GM10847 (cell line): ENCODE data around the gene SHISA2.

Source experiments
- POLR2A ChIP-seq: IDR thresholded peaks from 2 replicates; pipeline ENCODE4 v1.6.1; 2011; ENCODE audit not compliant: insufficient read length; ENCODE audit errors: extremely low read depth

The SHISA2 gene

DNA sequence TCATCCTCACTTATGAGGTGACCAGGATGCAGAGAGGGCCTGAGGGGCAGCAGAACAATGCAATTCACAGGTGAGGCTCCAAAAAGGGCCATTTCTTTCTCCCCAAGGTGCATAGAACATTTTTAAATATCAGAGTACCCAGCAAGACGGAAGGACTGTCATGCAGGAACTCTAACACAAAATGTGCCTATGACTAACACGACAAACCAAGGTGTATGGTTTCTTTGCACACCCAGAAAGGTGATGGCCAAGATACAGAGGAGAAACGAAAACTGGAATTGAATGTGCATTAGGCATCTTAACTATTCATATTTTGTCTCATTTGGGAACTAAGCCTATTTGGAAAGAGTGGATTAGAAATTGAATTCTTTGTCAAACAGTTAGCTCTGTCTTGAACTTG lies 29.9 kb downstream of the SHISA2 start:
- TF ChIP-seq POLR2A, result no peak

DNA sequence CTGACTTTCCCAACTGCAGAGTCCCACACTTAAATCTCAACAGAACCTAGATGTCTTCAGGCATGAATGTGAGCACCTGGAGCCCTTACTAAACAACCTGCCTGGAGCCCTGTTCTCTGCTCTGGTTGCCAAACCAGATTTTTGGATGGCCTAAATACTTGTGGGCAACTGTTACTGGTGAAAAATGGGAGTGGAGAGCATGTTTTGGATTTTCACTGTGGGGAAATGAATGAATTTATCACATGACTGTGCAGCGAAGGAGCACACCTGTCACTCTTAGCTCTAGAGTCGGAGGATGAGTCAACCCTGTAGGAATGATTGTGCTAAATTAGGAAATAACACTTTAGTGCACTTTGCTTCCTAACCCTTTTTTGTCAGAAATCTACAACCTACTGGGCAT lies 30.3 kb downstream of the SHISA2 start:
- no peak for TF ChIP-seq POLR2A

DNA sequence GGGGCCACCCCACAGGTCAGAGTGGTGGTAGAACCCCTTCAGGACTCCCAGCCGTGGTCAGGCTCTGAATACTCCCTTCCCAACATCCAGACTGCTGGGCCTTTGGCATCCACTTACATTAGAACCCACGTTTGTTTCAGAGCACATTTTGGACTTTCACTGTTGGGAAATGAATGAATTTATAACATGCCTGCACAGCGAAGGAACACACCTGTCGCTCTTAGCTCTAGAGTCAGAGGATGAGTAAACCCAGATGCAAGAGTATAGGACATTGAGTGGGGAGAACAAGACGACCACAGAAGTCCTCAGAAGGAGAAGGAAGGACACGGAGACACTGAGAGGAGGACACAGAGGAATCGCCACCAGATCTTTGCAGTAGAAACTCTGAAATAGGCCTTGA lies 30.9 kb downstream of the SHISA2 start:
- TF ChIP-seq POLR2A, result no peak

DNA sequence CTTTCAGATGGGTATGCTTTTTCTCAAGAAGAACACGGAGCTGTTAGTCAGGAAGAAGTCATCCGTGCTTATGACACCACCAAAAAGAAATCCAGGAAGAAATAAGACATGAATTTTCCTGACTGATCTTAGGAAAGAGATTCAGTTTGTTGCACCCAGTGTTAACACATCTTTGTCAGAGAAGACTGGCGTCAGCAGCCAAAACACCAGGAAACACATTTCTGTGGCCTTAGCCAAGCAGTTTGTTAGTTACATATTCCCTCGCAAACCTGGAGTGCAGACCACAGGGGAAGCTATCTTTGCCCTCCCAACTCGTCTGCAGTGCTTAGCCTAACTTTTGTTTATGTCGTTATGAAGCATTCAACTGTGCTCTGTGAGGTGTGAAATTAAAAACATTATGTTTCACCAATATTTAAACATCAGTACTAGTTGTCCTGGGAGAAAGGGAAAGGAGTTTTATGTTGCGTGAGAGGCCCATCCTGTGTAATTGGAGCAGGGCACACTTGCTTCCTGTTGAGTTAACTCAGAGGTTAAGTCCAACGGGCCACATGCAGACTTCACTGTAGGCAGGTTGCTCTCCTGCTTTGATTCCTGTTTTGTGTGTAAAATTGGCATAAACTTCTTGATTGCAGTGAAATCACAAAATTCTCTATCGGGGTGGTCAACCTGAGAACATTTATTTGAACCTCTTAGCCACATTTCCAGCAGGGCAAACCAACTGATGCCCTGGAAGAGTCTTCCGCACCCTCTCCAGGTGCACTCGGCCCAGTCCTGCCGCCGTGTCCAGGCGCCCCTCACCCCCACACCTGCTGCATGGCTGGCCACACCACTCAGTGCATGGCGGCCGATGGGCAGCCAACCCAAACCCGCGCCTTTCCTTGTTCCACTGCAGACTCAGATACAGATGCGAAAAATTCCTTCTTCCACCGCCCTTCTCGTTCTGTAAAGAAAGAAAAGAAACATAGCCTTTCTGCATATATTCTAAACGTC lies 31.6 kb downstream of the SHISA2 start:
- TF ChIP-seq POLR2A, result no peak

DNA sequence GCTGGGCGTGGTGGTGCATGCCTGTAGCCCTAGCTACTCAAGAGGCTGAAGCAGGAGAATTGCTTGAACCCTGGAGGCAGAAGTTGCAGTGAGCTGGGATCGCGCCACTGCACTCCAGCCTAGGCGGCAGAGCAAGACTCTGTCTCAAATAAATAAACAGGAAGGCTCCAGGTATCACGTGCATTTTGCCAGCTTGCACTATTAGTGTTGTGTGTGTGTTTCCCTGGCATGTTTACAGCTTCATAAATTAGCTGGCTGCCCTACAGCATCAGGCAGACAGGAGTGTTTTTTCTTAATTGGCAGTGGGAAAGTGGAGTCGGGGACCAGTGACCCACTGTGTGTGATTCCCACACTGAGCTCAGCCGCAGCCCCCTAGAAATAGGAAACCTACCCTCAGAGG lies 32.6 kb downstream of the SHISA2 start:
- no peak for TF ChIP-seq POLR2A

DNA sequence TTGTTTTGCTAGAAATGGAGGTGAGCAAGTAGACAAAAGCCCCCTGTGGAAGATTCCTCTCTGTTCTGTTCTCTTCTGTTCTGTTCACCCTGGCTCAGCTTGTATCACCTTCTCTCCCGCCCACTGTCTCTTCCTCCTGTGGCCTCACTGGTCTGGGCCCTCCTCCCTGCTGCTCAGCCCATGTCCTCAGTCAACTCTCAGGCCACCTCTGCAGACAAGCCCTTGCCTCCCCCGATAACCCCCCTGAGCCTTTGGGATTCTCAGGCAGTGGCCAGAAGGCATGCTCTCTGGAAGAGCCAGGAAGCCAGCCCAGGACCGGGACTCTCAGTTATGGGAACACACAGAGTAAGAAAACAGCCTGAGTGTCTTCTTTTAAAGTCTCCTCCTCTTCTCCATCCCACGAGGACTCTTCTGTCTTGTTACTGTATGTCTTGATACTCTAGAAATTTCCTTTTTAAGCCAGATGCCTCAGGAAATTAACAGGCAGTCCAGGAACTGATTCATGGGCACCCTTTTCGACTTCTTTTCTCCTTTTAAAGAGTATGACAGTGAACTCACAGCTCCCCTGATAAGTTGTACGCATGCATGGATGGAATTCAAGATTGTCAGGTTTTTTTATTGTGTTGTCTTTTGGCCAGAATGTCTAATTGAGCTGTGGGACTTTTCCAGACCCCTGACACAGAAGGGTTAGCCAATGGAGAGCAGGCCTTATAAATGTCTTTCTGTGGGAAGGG lies 33.7 kb downstream of the SHISA2 start:
- no peak for TF ChIP-seq POLR2A

DNA sequence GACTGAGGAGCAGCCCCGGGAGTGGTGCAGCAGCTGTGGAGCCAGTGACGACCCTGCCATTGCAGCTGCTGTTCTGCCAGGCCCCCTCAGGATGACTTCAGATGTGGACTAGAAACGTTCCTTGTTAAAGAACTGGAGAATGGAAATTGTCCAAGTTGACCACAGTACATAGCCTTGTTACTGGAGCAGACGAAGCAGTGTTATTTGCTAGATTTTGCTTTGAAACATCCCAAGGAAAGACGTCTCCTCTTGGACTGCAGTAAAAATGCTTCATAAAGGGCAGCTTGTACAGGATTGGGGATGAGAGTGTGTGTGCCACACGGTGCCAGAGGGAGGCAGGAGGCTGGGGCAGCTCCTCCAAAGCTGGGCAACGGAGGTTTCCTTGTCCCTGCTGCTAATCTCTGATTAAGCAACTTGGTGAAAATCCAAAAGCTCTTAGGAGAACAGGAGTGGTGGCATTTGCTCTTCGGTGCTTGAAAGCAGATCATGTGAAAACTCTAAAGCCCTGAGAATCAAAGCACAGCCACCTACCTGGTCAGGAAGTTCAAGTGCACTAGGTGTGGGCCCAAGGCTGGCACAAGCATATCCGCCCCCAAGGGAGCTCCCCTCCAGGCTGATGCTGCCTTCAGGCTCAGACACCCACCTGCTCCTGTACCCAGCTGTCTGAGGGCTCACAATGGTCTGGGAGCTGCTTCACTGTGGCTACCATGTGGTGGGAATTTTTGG lies 34.5 kb downstream of the SHISA2 start:
- no peak for TF ChIP-seq POLR2A

DNA sequence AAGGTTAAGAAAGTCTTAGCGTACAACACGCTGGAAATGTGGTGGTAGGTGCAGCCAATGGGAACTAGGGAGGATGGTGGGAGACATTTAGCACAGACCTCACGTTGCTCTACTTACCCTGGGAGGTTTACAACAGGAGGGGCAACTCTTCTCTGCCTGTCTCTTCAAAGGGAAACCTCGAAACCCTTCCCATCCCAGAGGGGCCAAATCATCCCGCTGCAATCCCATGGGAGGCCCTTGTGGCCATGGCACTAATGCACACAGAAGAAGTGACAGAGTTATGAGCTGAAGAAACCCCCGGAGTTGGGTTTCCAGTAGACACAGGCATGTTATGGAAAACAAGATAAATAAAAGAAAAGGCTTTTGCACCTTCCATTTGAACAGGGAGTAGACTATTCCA lies 35.6 kb downstream of the SHISA2 start:
- TF ChIP-seq POLR2A, result no peak

DNA sequence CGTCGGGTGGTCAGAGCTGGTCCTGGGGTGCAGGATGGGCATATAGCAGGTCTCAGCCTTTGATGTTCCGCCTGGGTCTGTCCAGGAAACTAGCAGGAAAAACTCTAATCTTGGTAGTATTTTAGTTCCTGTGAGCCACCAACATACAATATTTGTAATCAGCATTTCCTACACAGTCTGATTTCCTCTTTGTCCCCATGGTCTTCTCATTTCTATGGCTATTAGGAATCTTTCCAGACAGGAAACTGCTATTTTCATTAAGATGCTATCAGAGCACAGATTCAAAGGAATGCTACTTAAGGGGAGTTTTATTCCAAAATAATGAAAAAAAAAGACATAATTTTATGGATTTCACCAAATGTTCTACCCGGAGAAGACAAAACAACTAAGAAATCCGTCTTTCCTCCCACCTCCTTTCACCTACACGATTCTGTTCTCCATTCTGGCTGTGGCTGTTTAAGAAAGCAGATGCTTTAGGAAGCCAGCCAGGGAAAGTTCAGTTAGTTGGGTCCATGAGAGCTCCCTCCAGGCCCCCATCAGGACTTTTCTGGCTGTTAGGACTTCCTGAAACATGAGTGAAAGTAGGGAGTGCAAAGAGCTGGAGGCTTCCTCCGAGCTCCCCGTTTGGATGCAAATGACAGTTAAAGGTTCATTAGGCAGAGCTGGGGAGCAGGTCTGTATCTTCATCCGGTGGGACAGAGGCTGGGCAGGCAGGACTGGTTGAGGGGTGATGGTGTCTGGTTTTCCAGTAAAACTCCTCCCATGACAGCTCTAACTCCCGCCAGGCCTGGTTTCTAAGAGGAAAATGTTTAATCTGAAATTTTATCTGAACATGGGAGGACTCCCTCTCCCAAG lies 36.3 kb downstream of the SHISA2 start:
- TF ChIP-seq POLR2A, result no peak

DNA sequence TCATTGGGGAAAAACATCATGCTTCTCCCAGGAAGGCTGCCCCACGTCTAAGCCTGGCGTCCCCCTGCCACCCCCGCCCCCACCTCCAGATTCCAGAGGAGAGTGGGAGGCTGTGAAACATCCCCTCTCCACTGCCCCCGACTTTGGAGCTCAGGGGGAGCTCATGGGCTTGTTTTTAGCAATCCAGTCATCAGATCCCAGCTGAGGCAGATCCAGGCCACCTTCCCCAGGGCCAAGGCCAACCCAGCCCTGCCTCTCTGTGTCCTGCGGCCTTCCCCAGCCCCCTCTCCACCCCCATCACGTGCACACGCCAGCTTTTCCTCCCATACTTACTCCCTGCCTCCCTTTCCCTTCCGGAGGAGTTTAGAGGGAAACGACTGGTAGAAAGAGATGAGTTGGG lies 38.8 kb downstream of the SHISA2 start:
- TF ChIP-seq POLR2A, result no peak

DNA sequence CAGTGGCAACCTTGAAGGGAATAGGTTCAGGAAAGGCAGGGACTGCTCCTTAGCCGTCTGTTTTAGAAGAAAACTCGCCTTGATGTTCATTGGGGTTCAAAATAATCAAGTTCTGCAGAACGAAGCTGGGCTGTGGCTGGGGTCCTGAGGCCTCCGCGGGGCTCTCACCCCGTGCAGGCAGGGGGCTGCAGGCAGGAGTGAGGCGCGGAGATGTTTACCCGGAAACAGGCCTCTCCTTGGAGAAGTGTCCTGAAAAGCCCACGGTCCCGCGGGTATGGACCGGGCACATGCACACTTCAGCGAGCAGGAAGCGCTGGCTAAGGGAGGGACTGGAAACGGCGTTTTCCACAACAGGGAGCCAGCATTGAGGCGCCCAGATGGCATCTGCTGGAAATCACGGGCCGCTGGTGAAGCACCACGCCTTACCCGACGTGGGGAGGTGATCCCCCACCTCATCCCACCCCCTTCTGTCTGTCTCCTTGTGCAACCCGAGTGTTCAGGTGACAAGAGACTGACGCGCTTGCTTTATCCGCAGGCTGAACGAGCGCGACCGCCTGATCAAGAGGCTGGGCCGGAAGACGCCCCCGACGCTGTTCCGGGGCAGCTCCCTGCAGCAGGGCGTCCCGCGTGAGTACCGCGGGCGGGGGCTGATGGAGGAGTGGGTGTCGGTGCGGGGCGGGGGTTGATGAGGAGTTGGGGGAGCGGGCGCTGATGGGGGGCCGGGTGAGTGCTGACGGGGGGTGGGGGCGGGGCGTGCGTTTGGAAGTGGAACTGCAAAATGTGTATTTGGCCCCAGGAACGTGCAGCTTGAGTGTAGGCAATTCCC lies 39.6 kb downstream of the SHISA2 start:
- TF ChIP-seq POLR2A, result no peak

DNA sequence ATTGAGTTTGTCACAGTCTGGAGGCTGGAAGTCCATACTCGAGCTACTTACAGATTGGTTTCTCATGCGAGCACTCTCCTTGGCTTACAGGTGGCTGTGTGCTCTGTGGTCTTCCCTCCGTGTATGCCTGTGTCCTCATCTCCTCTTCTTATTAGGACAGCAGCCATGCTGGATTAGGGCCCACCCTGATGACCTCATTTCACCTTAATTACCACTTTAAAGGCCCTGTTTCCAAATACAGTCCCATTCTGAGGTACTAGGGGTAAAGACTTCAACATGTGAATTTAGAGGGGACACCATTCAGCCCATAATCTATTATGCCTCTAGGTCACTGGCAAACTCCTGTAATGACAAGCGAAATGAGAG lies 40.6 kb downstream of the SHISA2 start:
- no peak for TF ChIP-seq POLR2A

DNA sequence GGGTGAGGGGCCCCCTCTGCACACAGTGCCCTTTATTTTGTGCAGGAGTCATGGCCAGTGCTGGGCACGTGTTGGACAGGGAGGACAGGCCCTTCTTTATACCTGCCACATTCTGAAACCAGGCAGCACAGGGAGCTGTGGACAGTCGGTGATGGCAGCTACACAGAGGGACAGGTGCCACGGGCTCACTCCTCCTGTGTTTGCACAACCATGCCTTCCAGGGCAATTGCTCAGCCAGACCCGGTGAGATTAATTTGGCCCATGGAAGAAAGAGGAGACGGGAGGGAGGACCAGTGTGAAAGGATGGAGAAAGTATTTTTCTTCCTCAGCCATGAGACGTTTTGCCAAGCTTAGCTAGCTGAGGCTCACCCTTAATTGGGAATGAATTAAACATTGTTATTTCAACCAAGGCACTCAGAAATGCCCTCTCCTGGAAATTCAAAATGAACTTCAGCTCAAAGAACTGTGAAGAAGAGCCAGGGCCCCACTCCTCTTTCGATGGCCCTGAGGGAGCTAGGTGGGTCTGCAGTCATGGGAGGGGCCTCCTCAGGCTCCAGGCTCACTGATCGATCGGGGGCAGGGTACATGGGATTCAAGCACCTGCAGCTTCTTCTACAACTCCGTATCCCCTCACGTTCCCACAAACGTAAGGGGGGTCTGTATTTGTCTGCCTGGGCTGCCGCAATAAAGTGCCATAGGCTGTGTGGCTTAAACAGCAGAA lies 41.2 kb downstream of the SHISA2 start:
- no peak for TF ChIP-seq POLR2A

DNA sequence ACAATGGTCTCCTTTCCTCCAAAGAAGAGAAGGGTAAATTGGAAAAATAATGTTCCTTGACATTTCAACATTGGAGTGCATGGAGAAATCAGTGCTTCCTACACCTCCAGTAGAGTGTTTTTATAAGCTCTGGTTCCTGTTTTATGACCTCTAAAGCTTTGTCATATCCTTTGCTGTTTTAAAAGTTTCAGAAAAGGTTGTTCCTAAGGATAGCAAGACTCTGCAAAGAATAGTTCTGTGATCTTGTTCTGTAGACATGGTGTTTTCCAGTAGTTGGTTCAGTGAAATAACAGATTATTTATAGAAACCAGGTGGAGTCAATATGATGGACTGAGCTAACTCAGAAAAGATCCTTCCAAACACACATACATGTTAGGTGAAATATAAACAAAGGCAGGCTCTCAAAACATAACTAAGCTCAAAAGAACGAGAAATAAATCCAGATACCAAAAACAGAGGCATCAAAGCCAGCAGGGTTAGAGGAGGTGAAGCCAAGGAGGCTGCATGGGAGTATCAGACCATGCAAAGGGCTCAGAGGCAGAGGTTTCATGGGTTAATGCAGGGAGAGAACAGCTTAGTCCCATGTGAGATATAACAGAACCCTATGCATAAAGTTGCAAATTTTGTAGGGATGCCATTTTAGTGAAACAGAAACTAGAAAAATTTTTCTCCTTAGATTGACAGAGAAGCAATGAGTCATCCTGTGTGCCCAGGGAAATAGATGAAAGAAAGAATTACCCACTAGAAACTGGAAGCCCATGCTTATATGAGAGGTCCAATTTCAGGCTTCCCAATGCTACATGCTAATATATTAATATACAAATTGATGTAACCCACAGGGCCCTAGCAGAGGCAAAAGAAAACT lies 44.3 kb downstream of the SHISA2 start:
- TF ChIP-seq POLR2A, result no peak
